Stomach smooth muscle (tissue), 2 donors: ENCODE data around the gene RPS6KA2.

ENCODE experiments used
- H3K27ac ChIP-seq: one replicate; pipeline ENCODE4 v1.7.0; 2013; ENCODE audit warnings: mild to moderate bottlenecking, low read length, inconsistent platforms
- H3K27me3 ChIP-seq, 2 donors: one replicate each; pipeline ENCODE4 v1.7.0; 2013; ENCODE audit warnings: low read length in 2 of 2; ENCODE audit not compliant: insufficient read depth in 2 of 2, control insufficient read depth in 1 of 2
- H3K36me3 ChIP-seq, 2 donors: one replicate each; pipeline ENCODE4 v1.7.0; 2013; ENCODE audit warnings: low read length in 2 of 2; ENCODE audit not compliant: control insufficient read depth in 2 of 2, insufficient read depth in 2 of 2
- H3K4me1 ChIP-seq: one replicate; pipeline ENCODE4 v1.7.0; 2013; ENCODE audit warnings: low read length; ENCODE audit not compliant: control insufficient read depth, insufficient read depth
- H3K4me3 ChIP-seq, 2 donors: one replicate each; pipeline ENCODE4 v1.7.0; 2013; ENCODE audit warnings: low read length in 2 of 2
- H3K9ac ChIP-seq, 2 donors: one replicate each; pipeline ENCODE4 v1.7.0; 2013; ENCODE audit warnings: low read length in 2 of 2, mild to moderate bottlenecking in 1 of 2
- H3K9me3 ChIP-seq, 2 donors: one replicate each; pipeline ENCODE4 v1.7.0; 2013; ENCODE audit warnings: low read length in 2 of 2; ENCODE audit not compliant: control insufficient read depth in 2 of 2
- donor health status: healthy.
- donor health status: Pancreatic carcinoma.

The RPS6KA2 gene

DNA sequence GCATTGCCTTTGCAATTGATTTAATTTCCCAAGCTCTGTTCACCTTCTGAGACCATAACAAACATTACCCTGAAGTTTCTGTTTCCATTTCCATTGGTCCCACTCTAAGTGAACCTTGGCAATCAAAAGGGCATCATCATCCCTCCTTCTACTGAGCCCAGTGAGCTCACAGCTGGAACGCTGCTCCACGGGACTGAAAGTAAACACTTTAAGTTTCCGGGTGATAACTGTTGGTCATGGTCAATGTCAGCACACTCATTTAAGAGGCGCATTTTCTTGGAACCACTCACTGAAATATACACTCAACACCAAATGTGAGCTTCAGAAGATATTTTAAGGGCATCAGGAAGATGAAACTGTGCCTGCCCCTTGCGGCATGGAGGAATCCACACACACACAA, 37.1 kb upstream of the RPS6KA2 start:
- Histone ChIP-seq H3K4me1 (peaks cover 4% of the 10 kb centered on the region), H3K9ac (no peak overlapping the region), H3K36me3 (no peaks in the 10 kb centered on the region), H3K27ac (no peak overlapping the region), H3K9me3 (no peaks in the 10 kb centered on the region), H3K27me3 (peaks cover 0 to 2% of the 10 kb centered on the region in 2 donors), H3K4me3 (no peak overlapping the region)

DNA sequence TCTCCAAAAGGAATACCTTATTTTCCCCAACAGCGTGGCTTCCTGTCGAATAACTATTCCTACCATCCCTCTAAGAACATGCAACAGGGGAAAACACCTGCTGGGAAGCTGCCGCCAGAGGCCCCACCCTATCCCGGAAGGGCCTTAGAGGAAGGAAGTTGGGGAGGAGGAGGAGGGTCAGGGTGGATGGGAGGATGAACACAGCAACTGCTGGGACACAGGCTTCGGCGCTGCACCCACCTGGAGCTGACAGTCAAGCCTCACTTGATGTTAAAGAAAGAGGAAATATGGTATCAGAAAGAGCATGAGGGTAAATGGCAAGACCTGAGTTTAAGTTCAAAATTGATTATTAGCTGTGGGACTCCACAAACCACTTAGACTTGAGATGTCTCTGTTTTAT, 36.5 kb upstream of the RPS6KA2 start:
- Histone ChIP-seq H3K4me3 (no peak overlapping the region), H3K4me1 (peaks cover 4% of the 10 kb centered on the region), H3K9me3 (no peaks in the 10 kb centered on the region), H3K27ac (no peak overlapping the region), H3K36me3 (no peaks in the 10 kb centered on the region), H3K27me3 (peaks cover 0 to 2% of the 10 kb centered on the region in 2 donors), H3K9ac (no peak overlapping the region)

DNA sequence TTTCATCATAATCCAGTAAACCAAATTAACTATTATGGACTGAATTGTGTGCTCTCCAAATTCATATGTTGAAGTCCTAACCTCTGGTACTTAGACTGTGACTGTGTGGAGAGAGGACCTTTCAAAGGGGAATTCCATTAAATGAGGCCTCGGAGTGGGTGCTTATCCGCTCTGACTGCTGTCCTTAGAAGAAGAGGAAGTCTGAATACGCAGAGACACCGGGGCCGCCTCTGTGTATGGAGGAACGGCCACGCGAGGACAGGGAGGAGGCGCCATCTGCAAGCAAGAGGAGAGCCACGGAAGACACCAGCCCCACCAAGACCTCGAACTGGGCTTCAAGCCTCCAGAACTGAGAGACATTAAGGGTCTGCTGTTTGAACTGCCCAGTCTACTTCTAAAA, 35.6 kb upstream of the RPS6KA2 start:
- H3K27me3 ChIP-seq = no peaks in the 10 kb centered on the region
- no peaks in the 10 kb centered on the region for H3K36me3 ChIP-seq
- no peak overlapping the region for H3K4me3 ChIP-seq
- no peaks in the 10 kb centered on the region for H3K9me3 ChIP-seq
- no peak overlapping the region for H3K9ac ChIP-seq
- peaks cover 4% of the 10 kb centered on the region for H3K4me1 ChIP-seq
- no peak overlapping the region for H3K27ac ChIP-seq

DNA sequence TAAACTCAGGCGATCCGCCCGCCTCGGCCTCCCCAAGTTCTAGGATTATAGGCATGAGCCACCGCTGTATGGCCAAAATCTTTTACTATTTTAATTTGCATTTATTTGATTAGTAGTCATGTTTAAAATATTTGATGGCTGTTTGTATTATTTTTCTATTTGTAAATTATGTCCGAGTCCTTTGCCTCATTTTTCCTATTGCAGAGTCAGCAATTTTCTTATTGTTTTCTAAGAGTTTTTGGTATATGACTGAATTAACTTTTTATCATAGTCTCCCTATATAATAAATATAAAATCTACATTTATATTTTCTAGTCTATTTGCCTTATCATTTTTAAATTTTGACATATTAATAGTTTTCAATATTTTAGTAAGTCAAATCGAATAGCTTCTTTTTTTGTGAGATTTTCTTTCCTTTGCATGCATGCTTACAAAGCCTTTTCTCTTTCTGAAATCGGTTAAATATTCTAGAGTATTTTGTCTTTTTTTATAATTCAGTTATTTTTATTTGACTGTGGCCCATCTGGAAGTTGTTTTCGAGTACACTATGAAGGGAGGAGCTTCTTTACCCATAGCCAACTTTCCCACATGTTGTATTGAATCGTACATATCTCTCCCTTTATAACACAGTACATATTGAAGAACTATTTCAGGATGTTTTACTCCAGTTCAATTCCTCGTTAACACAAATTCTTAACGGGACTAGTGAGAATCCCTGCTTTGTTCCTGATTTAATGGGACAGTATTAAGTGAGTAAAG, 34.5 kb upstream of the RPS6KA2 start:
- Histone ChIP-seq H3K4me1 (peaks cover 4% of the 10 kb centered on the region), H3K27me3 (no peaks in the 10 kb centered on the region), H3K9me3 (no peaks in the 10 kb centered on the region), H3K9ac (no peak overlapping the region), H3K27ac (no peak overlapping the region), H3K4me3 (no peak overlapping the region), H3K36me3 (no peaks in the 10 kb centered on the region)

DNA sequence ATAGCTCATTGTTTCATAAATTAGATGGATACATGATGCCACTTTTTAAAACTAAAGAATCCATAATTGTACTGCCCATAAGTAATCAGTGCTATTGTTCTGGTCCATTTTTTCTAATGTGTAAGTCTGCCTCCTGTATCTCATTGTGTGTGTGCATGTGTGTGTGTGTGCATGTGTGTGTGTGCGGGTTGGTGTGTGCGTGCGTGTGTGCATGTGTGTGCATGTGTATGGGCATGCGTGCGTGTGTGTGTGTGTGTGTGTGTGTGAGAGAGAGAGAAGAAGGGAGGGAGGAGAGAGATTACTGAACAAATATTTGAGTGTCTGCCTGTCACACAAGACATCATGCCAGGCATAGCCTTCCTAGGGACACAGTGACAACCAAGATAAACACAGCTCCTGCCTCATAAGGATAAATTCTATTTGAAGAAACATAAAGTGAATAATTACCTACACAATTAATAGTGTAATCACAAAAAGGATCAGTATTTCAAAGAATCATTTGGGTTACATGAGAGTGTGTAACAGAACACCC, 33.2 kb upstream of the RPS6KA2 start:
- Histone ChIP-seq H3K9me3 (no peaks in the 10 kb centered on the region), H3K27ac (no peak overlapping the region), H3K4me1 (peaks cover 4% of the 10 kb centered on the region)

DNA sequence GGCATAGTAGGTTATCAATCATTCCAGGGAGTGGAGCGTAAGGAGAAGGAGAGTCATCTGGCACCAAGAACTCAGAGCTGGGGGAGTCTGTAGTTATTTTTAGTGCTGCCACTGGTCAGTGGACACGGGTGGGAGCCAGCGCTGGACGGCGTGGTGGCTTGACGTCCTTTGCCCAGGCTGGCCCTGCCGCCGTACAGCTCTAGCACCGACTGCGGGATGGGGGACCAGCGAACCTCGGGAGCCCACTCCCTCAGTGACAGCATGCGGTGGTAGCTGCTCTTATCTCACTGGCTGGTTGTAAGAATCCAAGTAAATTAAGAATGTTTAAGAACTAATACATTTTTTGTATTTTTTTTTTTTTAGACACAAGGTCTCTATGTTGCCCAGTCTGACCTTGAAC, 32.5 kb upstream of the RPS6KA2 start:
- Histone ChIP-seq H3K4me3 (no peak overlapping the region), H3K27ac (no peak overlapping the region), H3K9me3 (no peaks in the 10 kb centered on the region), H3K4me1 (peaks cover 4% of the 10 kb centered on the region), H3K36me3 (no peaks in the 10 kb centered on the region), H3K27me3 (no peaks in the 10 kb centered on the region), H3K9ac (no peak overlapping the region)

More for the DNA sequence above, 33.2 kb upstream of the RPS6KA2 start:
- no peaks in the 10 kb centered on the region for H3K27me3 ChIP-seq
- H3K4me3 ChIP-seq = no peak overlapping the region
- H3K36me3 ChIP-seq = no peaks in the 10 kb centered on the region
- H3K9ac ChIP-seq = no peak overlapping the region

DNA sequence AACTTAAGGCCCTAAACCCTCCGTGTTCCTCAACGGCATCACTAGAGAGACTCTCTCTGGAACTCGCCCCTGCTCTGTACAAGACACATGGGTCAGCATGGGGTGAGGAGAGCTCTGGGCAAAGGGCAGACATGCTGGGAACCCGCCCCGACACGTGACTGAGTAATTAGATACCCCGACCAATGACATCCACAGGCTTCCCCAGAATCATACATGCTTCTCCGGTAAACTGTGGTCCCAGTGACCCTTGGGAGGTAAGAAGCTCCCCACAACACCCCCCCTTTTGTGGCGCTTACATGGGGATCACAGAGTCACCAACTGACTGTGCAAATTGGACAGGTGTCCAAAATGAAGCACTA, 31.7 kb upstream of the RPS6KA2 start:
- no peaks in the 10 kb centered on the region for H3K27me3 ChIP-seq
- H3K36me3 ChIP-seq = no peaks in the 10 kb centered on the region
- no peak overlapping the region for H3K4me3 ChIP-seq
- H3K9me3 ChIP-seq = no peaks in the 10 kb centered on the region
- no peak overlapping the region for H3K27ac ChIP-seq
- H3K4me1 ChIP-seq = no peaks in the 10 kb centered on the region
- H3K9ac ChIP-seq = no peak overlapping the region

DNA sequence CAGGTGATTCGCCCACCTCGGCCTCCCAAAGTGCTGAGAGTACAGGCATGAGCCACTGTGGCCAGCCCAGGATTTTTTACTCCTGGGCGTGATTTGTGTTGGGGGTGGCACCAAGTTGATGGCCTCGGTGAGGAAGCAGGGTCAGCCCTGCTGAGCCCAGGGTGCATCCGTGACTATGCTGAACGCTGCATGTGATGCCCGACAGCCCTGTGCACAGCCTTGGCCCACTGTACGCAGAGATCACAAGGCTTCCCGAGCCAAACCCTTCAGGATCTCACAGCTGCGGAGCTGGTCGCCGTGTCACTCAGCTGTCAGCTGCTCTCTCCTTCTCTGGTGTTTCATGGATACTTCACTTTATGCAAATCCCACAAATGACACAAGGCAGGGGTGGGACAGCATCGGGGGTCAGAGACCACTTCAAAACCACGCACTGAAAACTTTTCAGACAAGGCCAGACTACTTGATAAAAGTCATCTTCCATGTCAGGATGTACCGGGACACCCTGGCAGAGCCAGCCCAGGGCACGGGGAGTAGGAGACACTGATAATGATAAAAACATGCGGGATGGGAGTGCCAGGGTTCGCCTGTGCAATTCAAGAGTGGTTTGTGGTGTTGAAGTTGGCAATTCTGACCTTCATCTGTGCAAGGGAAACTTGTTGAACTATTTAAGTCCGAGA, 31.2 kb upstream of the RPS6KA2 start:
- Histone ChIP-seq H3K9me3 (no peaks in the 10 kb centered on the region), H3K4me1 (no peaks in the 10 kb centered on the region), H3K27ac (no peak overlapping the region), H3K36me3 (no peaks in the 10 kb centered on the region), H3K4me3 (no peak overlapping the region), H3K9ac (no peak overlapping the region), H3K27me3 (no peaks in the 10 kb centered on the region)

DNA sequence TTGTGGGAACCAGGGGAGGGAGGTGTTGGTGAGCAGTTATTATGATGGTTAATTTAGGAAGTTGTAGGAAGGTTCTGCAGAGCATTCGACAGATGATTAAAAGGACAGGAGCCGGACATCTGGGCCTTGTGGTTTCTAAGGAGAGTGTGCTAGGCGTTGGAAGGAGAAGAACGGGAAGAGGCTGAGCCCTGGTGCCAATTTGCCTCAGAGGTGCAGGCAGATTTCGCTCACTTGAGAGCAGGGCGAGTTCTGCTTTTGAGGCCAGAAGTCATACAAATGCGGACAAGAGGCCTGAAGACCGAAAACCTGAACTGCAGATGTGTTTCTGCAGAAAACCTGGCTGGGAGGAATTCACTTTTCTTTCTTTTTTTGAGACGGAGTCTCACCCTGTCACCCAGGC, 30.5 kb upstream of the RPS6KA2 start:
- Histone ChIP-seq H3K9me3 (no peaks in the 10 kb centered on the region), H3K36me3 (no peaks in the 10 kb centered on the region), H3K4me1 (no peaks in the 10 kb centered on the region), H3K4me3 (no peak overlapping the region), H3K27me3 (no peaks in the 10 kb centered on the region), H3K9ac (no peak overlapping the region), H3K27ac (no peak overlapping the region)

DNA sequence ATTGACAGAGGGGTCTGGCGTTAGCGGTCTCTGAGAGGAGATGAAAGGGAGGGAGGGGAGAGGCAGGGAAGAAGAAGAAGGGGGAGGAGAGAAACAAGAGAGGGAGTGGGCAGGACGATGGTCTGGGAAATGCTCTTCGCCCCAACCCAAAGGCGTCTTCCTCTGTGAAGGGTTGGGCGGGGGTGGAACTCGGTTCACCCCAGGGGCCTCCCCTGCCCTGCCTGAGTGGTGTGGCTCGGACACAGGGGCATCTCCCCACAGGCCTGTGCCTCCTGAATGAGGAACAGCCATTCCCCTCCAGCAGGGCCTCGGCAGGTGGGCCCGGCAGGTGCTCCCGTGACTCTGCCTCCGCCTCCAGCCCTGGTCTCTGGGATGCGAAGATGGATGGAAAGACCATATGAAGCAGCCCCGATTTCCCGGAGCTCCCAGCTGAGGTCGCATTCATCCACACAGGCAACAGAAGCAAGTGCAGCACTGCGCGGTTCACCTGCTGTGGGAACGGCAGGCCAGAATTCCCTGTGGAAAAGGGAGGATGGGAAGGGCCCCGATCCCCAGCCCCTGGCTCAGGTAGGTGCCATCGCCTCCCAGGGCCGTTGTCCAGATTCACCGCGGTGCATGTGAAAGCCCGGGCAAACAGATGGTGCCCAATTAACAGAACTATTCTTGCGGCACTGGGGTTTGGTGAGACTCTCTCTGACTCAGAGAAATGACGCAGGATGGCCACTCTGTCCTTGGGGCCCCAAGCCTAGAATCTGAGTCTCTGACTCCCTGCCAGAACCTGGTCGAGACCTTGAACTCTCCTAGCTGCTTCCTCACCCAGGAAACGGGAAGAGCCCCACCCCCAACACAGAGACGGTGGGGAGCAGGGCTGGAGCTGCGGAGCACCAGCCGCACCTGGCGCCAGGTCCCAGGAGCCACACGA, 29.4 kb upstream of the RPS6KA2 start:
- Histone ChIP-seq H3K9ac (no peak overlapping the region), H3K4me3 (no peak overlapping the region), H3K9me3 (no peaks in the 10 kb centered on the region), H3K4me1 (no peaks in the 10 kb centered on the region), H3K27me3 (no peaks in the 10 kb centered on the region), H3K36me3 (no peaks in the 10 kb centered on the region), H3K27ac (no peak overlapping the region)
